COLO668 (cell line): ENCODE measurements around the gene MRPS5.

Experiments
- DNase-seq: peaks from one replicate; lab custom pipeline; 2025; ENCODE audit not compliant: unreplicated experiment; lab: John Stamatoyannopoulos, UW

The MRPS5 gene

DNA sequence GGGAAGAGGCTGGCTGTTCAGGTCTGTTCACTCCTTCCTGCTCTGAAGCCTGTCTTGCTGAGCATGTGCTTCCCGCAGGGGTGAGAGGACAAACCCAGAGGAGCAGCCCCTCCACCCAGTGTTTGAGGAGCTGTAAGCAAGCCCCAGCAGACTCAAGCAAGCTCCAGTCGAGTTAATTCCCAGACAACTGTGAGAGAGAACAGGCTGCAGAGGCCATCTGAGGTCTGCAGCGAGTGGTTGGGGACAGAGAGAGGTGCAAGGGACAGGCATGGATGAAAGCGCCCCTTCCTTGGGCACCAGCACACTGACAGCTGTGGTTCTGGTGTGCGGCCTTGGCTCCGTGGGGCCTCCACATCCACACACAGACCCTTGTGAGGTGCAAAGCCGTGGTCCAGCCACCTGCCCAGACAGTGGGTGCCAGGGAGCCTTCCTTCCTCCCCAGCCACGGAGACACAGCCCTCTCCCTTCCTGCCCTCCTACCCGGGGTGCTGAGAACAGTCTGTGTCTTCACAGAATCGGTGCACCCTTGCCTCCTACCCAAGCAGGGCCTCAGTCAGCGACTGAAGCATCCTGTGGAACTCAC lies 59.9 kb downstream of the MRPS5 start:
- no peak for DNase-seq

DNA sequence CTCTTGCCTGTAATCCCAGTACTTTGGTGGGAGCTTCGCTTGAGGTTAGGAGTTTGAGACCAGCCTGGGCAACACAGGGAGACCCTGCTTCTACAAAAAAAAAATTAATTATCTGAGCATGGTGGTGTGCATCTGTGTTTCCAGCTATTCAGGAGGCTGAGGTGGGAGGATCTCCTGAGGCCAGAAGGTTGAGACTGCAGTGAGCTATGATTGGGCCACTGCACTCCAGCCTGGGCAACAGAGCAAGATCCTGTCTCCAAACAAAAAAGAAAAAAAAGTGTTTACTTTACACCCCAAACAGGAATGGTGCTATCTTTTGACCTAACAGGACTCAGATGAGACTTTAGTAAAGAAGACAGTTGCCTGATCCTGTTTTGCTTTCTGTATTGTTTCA lies 60.5 kb downstream of the MRPS5 start:
- DNase-seq = no peak

DNA sequence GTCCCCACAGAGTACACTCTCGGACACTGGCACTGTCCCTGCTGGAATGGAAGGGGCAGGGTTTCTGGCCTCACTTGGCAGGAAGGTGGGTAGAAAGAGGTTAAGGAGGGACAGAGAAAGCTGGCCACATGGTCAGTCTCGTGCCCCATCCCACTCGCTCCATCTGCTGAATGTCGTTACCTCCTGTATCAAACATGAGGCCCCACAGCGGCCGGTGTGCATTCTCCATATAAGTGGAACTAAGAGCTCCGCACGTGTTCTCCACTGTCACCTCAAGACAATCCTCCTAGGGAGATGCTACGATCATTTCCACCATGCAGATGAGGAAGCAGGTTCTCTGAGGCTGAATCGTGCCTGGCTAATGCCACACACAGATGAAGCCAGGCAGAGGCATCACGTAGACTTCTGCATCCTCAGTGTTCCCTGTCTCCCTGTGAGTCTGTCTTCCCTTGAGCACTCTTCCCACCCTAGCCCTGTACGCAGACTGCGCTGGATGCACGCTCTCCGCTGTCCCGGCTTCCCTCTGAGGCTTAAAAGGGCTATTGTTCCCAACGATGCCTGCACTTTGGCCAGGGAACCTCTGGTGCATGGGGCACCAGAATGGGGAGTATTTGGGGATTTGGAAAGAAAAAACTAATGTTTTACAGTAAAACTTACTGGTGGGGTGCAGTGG lies 61.0 kb downstream of the MRPS5 start:
- no peak for DNase-seq

DNA sequence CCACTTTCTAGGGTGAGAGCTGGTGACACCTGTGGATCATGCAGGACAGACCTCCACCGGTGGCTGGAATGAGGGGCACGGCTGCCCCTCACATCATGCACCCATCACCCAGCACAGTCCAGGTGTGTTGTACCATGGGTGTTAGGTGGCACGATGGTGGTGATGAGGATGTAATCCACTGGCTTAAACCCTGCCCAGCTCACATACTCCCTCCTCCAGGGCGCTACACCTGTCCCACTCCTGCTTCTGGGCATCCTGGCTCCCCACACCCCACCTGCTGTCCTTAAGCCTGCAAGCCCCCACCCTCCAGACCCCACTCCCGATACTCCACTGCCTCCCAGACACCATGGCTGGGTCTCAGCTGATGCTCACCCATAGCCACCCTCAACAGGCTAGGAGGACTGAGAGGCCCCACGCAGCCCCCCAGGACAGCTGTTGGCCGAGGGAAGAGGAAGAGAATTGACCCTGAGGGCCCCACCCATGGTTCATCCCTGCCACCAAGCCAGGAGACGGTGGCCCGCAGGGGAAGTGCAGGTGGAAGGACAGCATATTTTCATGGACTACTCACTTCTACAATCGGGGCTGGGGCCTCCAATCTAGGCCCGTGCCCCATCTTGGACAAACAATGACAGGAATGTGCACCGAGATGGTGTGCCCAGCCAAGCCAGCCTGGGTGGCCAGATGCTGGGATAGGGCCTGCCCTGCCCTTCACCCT lies 61.8 kb downstream of the MRPS5 start:
- DNase-seq = no peak

DNA sequence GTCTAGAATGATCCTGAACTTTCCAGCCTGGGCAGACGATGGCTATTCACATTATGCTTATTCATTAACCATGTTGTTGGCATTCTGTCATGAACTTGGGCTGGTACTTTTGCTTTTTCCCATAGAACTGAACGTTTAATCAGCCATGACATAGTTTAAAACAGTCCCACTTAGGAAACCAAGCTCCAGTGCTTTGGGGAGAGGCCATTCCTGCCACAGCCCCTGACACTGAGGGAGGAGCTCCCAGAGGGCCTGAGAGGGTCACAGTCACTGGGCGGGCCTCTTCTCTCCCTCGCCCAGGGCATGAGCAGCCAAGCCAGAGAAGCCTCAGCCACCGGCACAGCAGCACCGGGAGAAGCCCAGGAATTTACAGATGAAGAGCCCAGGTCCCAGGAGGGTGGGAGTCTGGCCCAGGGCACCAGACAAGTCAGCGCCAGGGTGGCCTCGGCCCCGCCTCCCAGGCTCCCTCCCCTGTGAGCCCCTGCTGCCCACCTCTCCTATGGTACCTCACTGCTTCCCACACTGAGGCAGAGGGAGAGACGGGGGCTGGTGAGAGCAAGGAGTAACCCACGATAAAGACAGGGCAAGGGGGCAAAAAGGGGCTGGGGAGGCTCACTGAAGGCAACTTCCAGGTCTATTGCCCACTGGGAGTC lies 62.5 kb downstream of the MRPS5 start:
- DNase-seq = no peak

DNA sequence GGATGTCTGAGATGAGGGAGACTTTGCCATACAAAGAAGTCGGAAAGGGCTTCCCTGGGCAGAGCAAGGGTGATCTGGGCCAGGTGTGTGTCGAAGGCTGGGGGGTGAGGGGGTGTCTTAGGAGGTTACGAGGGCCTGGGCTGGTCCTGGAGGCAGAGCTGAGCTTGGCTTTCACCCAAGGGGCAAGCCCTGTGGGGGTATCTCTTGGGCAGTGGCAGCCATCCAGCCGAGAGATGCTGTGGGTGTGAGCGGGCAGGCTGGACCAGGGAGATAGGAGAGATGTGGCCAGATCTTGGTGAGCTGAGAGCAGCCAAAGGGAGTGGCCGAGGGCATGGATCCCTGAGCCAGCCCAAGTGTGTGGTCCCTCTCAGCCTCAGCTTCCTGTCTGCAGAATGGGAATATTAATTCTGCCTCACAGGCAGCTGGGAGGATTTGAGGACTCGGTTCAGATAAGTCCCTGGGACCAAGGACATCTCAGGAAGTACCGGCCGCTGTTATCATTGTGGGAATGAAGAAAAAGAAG lies 63.1 kb downstream of the MRPS5 start:
- DNase-seq = no peak

DNA sequence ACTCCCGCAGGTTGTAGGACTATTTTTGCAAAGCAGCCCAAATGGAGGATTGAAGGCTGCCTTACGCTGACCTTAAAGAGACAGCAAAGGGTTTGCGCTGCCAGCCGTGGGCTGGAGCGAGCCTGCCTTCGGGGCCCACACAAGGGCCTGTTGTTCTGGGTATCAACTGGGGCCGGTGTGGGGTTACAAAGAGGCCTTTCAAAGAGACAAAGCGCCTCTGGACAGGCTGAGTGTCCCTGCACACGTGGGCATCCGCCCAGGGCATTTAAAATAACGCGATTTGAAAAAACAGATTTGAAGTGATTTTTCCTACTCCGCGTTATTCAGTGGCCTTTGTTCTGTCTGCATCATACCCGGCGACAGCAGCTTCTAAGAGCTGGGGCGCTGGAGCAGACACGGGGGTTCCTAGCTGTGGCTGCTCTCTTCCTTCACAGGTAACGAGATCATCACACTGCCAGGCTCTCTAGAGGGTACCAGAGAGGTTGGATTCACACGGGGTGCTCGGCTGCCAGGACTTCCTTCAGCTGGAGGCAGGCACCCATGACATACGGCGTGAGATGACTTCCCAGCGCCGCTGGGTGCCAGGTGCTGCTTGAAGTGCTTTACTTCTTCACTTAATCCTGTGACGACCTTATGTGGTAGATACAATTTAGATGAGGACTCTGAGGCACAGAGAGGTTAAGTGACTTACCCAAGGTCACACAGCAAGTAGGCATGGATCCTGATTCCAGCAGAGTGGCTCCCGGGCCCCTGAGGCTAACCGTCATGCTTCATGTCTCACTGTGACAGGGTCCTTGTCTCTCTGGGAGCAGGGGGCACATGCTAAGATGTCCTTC lies 63.9 kb downstream of the MRPS5 start:
- no peak for DNase-seq

DNA sequence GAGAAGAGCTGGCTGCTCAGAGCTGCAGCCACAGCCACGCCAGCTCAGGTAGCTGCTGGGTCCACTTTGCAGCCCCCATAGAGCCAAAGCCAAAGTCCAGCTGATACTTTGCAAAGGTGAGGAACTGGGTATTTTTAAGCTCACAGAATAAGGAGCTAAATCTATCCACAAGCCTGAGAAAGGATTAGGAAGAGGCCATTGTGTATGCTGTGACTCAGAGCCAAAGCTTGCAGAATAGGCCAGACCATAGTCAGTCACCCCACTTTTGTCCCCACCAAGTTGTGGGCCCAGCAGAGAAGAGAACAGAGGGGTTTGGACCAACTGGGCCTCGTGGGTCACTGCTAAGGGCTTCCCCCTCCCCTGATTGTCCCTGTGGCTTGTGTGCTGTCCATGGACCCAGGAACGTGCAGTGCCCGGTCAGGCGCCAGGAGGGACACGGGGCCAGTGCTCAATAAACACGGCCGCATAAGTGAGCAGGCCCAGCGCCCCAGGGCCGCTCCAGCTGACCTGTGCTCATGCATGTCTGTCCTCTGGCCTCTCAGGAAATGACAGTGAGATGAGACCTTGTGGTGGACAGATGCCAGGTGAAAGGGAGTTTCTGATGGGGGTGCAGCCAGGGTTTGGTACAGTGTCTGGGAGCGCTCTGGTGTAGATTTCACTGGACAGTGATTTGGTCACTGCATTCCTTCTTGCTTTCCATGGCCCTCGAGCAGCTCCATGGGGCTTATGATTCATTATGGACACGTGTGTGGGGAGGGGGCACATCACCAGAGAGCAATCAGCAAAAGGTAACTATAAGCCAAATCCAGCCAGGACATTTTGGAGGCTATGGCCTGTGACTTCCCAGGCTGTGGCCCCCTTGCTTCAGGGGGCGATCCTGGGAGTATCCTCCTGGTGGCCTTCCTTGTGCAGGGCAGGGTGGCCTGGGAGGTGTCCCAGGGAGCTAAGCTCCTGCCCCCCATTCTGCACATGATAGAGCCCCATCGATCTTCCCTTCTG lies 64.8 kb downstream of the MRPS5 start:
- no peak for DNase-seq

DNA sequence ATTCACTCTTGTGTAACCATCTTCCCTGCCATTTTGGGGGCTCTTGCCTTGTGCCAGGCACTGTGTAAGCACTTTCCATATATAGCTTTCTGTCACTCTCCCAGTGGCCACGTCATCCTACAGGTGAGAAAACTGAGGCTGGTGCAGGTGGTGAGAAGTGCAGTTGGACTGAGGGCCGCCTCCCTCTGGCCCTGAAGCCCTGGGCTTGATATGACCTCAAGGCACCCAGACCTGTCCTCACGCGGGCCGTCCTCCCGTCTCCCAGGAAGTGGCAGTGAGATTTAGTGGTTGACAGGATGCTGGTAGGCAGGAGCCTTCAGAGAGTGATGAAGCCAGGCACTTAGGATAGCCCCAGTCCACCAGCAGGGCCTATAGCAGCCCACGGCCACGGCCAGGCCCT lies 65.6 kb downstream of the MRPS5 start:
- DNase-seq = no peak

DNA sequence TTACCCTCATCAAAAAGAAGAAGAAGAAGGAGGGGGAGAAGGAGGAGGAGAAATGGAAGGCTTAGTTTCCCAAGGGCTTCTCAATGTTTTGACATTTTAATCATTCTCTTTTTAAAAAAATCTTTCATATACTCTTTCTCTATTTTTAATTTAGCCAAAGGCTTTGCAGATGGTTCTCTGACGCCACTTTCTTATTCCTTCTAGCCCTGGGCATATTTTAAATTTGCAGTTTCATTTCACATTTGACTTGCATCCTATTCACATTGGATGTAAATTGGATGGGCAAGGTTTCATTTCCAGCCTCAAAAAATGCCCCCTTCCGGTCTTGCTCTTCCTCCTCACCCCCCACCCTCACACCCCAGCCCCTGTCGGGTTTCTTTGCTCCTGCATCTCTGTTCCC lies 66.3 kb downstream of the MRPS5 start:
- DNase-seq = no peak

DNA sequence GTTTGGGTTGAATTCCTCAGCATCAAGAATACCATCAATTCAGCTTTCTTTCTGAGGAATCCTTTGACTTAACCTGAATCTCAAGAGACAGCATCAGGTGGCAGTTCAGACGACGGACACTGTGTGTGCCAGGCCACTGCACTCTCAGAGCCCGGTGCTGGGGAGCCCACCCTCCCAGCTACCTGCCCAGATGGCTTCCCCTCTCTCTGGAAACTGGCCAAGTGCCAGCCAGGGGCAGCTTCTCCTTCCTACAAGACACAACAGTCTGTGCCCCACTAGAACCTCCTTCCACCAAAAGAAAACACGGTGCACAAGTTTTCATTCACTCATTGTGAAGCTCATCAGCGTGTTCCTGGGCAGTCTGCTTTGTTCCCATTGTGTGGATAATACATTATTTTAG lies 67.6 kb downstream of the MRPS5 start:
- DNase-seq = no peak

DNA sequence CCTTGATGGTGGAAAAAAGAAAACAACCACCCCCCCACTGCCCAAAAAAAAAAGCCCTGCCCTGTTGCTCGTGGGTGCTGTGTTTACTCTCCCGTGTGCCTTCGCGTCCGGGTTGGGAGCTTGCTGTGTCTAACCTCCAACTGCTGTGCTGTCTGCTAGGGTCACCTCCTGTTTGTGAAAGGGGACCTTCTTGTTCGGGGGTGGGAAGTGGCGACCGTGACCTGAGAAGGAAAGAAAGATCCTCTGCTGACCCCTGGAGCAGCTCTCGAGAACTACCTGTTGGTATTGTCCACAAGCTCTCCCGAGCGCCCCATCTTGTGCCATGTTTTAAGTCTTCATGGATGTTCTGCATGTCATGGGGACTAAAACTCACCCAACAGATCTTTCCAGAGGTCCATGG lies 68.1 kb downstream of the MRPS5 start:
- DNase-seq = no peak

DNA sequence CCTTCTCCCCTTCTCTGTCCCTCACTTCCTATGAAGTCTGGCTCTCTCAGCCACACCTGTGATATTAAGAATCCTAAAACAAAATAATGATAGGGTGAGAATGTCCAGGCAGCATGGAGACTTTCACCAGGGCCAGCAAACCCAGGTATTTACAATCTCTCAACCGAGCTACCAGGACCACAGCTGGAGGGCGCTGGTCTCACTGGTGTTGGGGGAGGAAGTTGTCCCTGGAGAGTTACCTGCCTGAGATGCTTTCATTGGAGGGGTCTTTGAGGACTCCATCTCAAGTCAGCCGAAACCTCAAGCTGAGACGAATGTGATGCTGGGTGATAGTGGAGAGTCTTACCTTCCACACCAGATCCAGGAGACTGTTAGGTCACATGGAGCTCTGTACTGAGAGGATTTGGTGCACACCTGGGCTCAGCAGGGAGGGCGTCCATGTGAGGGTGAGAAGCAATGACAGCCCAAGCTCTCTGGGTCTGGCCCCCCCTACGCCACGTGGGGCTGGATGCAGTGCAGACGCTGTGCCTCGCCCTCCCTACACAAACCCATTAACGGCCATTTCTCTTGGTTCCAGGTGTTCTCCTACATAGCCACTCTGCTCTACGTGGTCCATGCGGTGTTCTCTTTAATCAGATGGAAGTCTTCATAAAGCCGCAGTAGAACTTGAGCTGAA lies 68.7 kb downstream of the MRPS5 start:
- DNase-seq = no peak

DNA sequence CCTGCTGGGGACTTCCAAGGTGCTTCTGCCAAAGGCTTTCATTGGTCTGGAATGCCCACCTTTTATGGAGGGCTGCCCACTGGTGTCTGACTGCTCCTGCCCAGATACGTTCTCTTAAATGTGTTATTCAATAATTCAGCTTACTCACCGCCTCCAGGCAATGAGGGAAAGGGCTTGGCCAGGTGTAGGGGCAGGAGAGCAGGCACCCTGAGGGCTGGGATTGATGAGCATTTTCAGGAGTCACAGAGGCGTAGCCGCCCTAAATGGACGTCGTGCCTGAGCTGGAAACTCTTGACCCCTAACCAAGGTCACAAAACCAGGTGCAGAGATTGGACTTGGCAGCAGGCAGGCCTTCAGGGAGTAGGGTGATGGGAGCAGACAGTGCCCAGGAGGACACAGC lies 69.3 kb downstream of the MRPS5 start:
- DNase-seq = peak; percentile 40

DNA sequence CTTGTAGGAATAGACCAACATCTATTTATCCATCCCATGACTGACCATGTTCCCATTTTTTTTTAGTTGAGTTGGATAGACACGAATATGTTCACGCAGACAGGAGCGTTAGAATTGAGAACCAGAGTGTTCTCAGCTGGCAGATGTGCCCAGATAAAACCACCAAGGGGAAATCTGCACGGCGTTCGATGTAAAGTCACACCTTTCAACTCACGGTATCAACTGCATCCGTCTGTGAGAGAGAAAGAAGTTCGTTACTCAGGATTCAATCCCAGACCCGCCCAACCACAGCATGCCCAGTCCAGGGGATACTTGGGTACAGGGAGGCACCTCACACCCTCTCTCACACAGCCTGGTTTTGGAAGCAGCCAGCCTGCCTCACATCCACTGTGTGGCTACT lies 70.0 kb downstream of the MRPS5 start:
- no peak for DNase-seq

DNA sequence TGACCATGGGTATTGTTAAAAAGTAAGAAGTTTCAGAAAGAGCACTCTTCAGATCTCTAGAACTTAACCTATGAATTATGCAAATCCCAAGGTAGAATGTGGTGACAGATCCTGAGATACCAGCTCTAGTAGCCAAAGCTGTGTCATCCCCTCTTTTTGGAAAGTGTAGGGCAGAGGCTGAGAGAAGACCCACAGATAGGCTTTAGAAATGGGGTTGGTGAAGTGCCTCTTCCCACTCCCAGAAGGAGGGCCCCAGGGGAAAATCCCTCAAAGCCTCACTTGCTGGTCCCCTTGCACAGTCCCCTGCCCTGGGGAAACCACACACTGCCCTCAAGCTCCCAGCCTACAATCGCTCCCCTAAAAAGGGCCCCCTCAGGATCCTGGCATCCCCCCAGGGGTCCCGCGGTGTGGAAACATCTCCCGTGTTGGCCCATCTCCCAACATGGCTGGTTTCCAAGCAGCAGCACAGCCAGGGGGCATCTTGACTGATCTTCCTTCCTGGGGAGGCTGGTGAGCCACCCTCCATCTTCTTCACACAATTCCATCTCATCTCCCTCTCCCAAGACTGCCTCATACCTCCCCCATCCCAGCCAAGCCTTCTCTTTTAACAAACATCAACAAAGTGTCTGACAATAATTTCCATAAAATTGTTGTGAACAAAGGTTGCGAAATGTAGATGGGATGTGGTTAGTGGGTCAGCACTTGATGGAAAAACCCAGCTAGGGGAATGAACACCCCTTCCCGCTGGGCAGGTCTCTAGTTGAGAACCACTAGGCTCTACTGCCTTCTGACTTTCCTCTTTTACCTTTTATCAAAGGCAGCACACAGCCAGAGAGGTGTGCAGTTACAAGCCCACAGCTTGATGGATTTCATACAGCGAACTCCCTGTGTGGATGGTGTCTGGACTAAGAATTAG lies 71.0 kb downstream of the MRPS5 start:
- no peak for DNase-seq

DNA sequence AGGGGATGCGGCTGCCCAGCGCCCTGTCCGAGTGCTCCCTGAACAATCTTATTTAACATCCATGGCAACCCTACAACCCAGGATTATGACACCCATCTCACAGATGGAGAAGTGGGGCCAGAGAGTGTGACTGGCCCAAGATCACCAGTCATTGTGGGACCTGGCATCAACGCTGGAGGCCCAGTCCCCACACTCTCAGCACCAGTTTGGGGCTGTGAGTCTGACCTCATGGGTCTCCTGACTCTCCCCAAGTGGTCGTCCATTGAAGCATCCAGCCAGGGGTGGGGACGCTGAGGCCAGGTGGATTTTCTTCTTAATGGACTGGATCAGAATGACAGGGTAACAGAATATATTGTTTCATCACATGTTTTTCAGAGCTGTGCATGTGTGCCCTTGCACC lies 71.6 kb downstream of the MRPS5 start:
- DNase-seq = no peak

DNA sequence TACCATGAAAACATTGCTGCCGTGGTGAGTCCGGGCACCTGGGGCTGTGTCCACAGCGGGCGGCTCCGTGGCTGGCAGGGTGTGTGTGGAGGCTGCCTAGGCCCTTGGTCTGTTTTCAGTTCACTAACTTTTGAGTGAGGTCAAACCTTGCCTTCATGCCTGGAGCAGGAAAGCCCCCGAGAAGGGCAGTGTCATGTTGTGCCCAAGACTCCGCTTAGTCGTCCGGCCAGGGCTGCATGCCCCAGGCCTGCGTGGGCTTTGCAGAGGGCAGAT lies 72.0 kb downstream of the MRPS5 start:
- no peak for DNase-seq
